ENCODE results near the gene HDAC3.

Gene HDAC3

GRCh38 chr5:141633871-141634561 lies 2.6 kb downstream of the HDAC3 start:
- no peak overlapping the region for H3K4me3 ChIP-seq (ENCODE audit: low read depth, low read length)
- no peak for TF ChIP-seq CTCF (IDR thresholded peaks at IDR 0.05; ENCODE audit: low read depth, low read length)

- no peak overlapping the region for H3K4me3 ChIP-seq (ENCODE audit: low read depth, low read length)
- no peak for TF ChIP-seq CTCF (IDR thresholded peaks at IDR 0.05; ENCODE audit: low read depth, low read length)
These were observed 4.0 kb downstream of the HDAC3 start for GRCh38 chr5:141632650-141633049.

GRCh38 chr5:141630570-141631140 lies 6.0 kb downstream of the HDAC3 start:
- no peak overlapping the region for H3K4me3 ChIP-seq (ENCODE audit: low read depth, low read length)
- TF ChIP-seq CTCF (IDR thresholded peaks at IDR 0.05; ENCODE audit: low read depth, low read length), result no peak

- TF ChIP-seq CTCF (IDR thresholded peaks at IDR 0.05; ENCODE audit: low read depth, low read length), result no peak
These were observed 8.4 kb downstream of the HDAC3 start for GRCh38 chr5:141628175-141628788.

GRCh38 chr5:141623611-141624010 lies 13.0 kb downstream of the HDAC3 start:
- no peak for TF ChIP-seq CTCF (IDR thresholded peaks at IDR 0.05; ENCODE audit: low read depth, low read length)
- H3K4me3 ChIP-seq (ENCODE audit: low read depth, low read length), result no peak overlapping the region

More at GRCh38 chr5:141628175-141628788, 8.4 kb downstream of the HDAC3 start:
- H3K4me3 ChIP-seq (ENCODE audit: low read depth, low read length), result no peak overlapping the region

- H3K4me3 ChIP-seq (ENCODE audit: low read depth, low read length), result no peak overlapping the region
- no peak for TF ChIP-seq CTCF (IDR thresholded peaks at IDR 0.05; ENCODE audit: low read depth, low read length)
These were observed 13.5 kb downstream of the HDAC3 start for GRCh38 chr5:141623186-141623585.
